GM15510 (cell line): ENCODE data around the gene SLC4A3.

Experiments used
- POLR2A ChIP-seq: IDR thresholded peaks from 3 replicates; pipeline ENCODE4 v1.6.1; 2011; ENCODE audit warnings: borderline replicate concordance; ENCODE audit not compliant: insufficient read length; ENCODE audit errors: extremely low read depth

Gene SLC4A3

GRCh38 chr2:219608399-219608964 is 18.9 kb upstream of the SLC4A3 start:
- no peak for TF ChIP-seq POLR2A

GRCh38 chr2:219609149-219609750 is 18.2 kb upstream of the SLC4A3 start:
- TF ChIP-seq POLR2A, result no peak

- TF ChIP-seq POLR2A, result no peak
Measured at GRCh38 chr2:219611306-219611705, 16.1 kb upstream of the SLC4A3 start.

- no peak for TF ChIP-seq POLR2A
Measured at GRCh38 chr2:219611866-219612576, 15.4 kb upstream of the SLC4A3 start.

- TF ChIP-seq POLR2A, result no peak
Measured at GRCh38 chr2:219612577-219613286, 14.7 kb upstream of the SLC4A3 start.

GRCh38 chr2:219613461-219614070 is 13.9 kb upstream of the SLC4A3 start:
- TF ChIP-seq POLR2A, result no peak

GRCh38 chr2:219614076-219614860 is 13.2 kb upstream of the SLC4A3 start:
- no peak for TF ChIP-seq POLR2A

GRCh38 chr2:219615036-219615435 is 12.4 kb upstream of the SLC4A3 start:
- no peak for TF ChIP-seq POLR2A

GRCh38 chr2:219615894-219616293 is 11.5 kb upstream of the SLC4A3 start:
- no peak for TF ChIP-seq POLR2A

GRCh38 chr2:219616550-219616949 is 10.9 kb upstream of the SLC4A3 start:
- TF ChIP-seq POLR2A, result no peak

- TF ChIP-seq POLR2A, result no peak
Measured at GRCh38 chr2:219618733-219619122, 8.7 kb upstream of the SLC4A3 start.

GRCh38 chr2:219619235-219619634 is 8.2 kb upstream of the SLC4A3 start:
- no peak for TF ChIP-seq POLR2A

- no peak for TF ChIP-seq POLR2A
Measured at GRCh38 chr2:219620546-219620945, 6.9 kb upstream of the SLC4A3 start.

GRCh38 chr2:219621935-219622334 is 5.5 kb upstream of the SLC4A3 start:
- no peak for TF ChIP-seq POLR2A
